ENCODE data around the gene MNAT1. TPM values are rescaled to one million over a fixed set of nuclear protein-coding genes. Genes with fewer than 3 reads are reported as not detected.

Gene MNAT1
- total and polyA plus RNA-seq, 9 of the 15 experiments (the other 6 are each of a cell fraction or from before 2014, with no cell fraction given) = 37.8 to 83.3 (median 60.4) TPM

DNA sequence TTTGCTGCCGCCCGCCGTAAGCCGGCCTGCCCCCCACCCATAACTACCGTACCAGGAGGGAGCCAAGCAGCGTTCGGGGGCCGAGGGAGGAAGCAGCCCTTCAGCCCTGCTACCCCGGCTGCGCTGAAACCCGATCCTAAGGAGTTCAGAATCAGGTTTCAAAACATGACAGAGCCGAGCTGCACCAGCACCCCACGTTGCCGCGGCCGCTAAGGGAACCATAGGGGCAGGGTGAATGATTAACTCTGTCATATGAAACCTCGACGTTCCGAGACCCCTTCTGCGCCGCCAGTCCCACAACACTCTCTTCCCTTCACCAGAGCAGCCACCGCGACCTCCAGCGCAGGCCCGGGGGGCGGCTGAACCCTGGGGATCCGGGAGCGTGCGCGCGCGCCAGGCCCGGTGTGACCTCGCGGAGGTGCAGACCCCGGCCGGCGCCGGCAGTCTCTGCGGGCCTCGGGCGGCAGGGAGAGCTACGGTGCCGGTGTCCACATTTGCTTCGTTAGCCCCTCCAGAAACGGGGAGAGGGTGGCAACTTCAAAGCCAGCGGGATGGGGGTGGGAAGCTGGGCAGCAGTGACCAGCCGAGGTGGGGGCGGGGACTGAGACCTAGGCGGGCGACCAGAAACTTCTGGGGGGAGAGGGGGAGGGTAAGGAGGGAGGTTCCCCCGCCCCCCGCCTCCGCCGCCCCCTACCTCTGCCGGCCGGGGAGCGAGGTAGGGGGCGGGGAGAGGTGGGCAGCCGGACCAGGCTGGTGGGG, 12.0 kb upstream of the MNAT1 start:
- Histone ChIP-seq H3K79me2 (ENCODE audit: control insufficient read depth, insufficient read depth, low read length) (peaks cover 48% of the 10 kb centered on the region), H3K4me3 (peak overlapping the region; percentile 67), H3K27me3 (ENCODE audit: control insufficient read depth in 2 of 2, insufficient read depth in 2 of 2, low read length in 2 of 2) (no peaks in the 10 kb centered on the region), H3K36me3 (ENCODE audit: control insufficient read depth, insufficient read depth, low read length) (peaks cover 34% of the 10 kb centered on the region), H2AFZ (ENCODE audit: low read depth, low read length) (peak overlapping the region; percentile 86), H3K9me1 (ENCODE audit: control insufficient read depth, insufficient read depth, low read length) (no peaks in the 10 kb centered on the region), H3K4me2 (ENCODE audit: insufficient read depth, low read length) (peak overlapping the region; percentile 74), H3K27ac (ENCODE audit: extremely low read depth, low read depth, low read length) (peak overlapping the region; percentile 81), H3K4me1 (replicated peaks in 1 of 2; ENCODE audit: control insufficient read depth in 2 of 2, insufficient read depth in 2 of 2, low read length in 2 of 2) (peaks cover 3 to 27% of the 10 kb centered on the region in 2 experiments; a peak in 4 of 5 replicates), H3K9ac (ENCODE audit: insufficient read depth in 1 of 2, low read depth in 2 of 2, low read length in 2 of 2) (peak overlapping the region; percentile 78 to 98), H3K9me3 (replicated peaks; ENCODE audit: control insufficient read depth, insufficient read depth, low read depth, low read length) (no peaks in the 10 kb centered on the region), H4K20me1 (replicated peaks; ENCODE audit: control insufficient read depth, insufficient read depth, low read length) (0 out of 2 replicates have a peak, but pooled peaks cover 4% of the 10 kb centered on the region)
- intact Hi-C loops (cut with micrococcal nuclease) (loop anchor here (5.0 kb wide), 2 partner anchors 265 to 305 kb away; no protein-coding TSS in a partner anchor), in situ Hi-C loops (cut with MboI) (no loop called here)
- WGBS (ENCODE audit: insufficient coverage, low coverage, missing lambda C conversion rate) = 0% methylated on average over 12 of the region's 60 CpGs
- peak; percentile 67 for ATAC-seq
- ChIA-PET CTCF (ENCODE audit: low intra/inter-chr PET ratio) (no interaction called here), POLR2A (interaction anchor here (0.6 to 1.9 kb wide), 2 partner anchors 10 to 260 kb away, joined by 3 to 9 read pairs; no protein-coding TSS in a partner anchor)
- peak; percentile 63 for FAIRE-seq
- no TSS peak for BruUV-seq (replicated peaks)
- peak; percentile 54 to 66 (median 58) for DNase-seq (ENCODE audit: extremely low read depth in 1 of 4, low spot score in 3 of 4)
- no peak for TF ChIP-seq COPS2 (conservative IDR thresholded peaks at IDR 0.05)
- peak; percentile 68 for TF ChIP-seq SAP30 (IDR thresholded peaks at IDR 0.05; ENCODE audit: borderline replicate concordance, insufficient read depth, low read depth, low read length, poor library complexity, severe bottlenecking)
- TF ChIP-seq RBFOX2 (IDR thresholded peaks at IDR 0.05; ENCODE audit: low read depth, low read length) = peak; percentile 66
- peak in 2 of 3 experiments; percentile 38 to 58 for TF ChIP-seq YY1 (IDR thresholded peaks at IDR 0.05; ENCODE audit: borderline replicate concordance in 1 of 3, control insufficient read depth in 1 of 3, extremely low read depth in 1 of 3, insufficient read depth in 3 of 3, insufficient read length in 1 of 3, insufficient replicate concordance in 2 of 3, low read depth in 1 of 3, low read length in 2 of 3)
- TF ChIP-seq, protein P1, sequence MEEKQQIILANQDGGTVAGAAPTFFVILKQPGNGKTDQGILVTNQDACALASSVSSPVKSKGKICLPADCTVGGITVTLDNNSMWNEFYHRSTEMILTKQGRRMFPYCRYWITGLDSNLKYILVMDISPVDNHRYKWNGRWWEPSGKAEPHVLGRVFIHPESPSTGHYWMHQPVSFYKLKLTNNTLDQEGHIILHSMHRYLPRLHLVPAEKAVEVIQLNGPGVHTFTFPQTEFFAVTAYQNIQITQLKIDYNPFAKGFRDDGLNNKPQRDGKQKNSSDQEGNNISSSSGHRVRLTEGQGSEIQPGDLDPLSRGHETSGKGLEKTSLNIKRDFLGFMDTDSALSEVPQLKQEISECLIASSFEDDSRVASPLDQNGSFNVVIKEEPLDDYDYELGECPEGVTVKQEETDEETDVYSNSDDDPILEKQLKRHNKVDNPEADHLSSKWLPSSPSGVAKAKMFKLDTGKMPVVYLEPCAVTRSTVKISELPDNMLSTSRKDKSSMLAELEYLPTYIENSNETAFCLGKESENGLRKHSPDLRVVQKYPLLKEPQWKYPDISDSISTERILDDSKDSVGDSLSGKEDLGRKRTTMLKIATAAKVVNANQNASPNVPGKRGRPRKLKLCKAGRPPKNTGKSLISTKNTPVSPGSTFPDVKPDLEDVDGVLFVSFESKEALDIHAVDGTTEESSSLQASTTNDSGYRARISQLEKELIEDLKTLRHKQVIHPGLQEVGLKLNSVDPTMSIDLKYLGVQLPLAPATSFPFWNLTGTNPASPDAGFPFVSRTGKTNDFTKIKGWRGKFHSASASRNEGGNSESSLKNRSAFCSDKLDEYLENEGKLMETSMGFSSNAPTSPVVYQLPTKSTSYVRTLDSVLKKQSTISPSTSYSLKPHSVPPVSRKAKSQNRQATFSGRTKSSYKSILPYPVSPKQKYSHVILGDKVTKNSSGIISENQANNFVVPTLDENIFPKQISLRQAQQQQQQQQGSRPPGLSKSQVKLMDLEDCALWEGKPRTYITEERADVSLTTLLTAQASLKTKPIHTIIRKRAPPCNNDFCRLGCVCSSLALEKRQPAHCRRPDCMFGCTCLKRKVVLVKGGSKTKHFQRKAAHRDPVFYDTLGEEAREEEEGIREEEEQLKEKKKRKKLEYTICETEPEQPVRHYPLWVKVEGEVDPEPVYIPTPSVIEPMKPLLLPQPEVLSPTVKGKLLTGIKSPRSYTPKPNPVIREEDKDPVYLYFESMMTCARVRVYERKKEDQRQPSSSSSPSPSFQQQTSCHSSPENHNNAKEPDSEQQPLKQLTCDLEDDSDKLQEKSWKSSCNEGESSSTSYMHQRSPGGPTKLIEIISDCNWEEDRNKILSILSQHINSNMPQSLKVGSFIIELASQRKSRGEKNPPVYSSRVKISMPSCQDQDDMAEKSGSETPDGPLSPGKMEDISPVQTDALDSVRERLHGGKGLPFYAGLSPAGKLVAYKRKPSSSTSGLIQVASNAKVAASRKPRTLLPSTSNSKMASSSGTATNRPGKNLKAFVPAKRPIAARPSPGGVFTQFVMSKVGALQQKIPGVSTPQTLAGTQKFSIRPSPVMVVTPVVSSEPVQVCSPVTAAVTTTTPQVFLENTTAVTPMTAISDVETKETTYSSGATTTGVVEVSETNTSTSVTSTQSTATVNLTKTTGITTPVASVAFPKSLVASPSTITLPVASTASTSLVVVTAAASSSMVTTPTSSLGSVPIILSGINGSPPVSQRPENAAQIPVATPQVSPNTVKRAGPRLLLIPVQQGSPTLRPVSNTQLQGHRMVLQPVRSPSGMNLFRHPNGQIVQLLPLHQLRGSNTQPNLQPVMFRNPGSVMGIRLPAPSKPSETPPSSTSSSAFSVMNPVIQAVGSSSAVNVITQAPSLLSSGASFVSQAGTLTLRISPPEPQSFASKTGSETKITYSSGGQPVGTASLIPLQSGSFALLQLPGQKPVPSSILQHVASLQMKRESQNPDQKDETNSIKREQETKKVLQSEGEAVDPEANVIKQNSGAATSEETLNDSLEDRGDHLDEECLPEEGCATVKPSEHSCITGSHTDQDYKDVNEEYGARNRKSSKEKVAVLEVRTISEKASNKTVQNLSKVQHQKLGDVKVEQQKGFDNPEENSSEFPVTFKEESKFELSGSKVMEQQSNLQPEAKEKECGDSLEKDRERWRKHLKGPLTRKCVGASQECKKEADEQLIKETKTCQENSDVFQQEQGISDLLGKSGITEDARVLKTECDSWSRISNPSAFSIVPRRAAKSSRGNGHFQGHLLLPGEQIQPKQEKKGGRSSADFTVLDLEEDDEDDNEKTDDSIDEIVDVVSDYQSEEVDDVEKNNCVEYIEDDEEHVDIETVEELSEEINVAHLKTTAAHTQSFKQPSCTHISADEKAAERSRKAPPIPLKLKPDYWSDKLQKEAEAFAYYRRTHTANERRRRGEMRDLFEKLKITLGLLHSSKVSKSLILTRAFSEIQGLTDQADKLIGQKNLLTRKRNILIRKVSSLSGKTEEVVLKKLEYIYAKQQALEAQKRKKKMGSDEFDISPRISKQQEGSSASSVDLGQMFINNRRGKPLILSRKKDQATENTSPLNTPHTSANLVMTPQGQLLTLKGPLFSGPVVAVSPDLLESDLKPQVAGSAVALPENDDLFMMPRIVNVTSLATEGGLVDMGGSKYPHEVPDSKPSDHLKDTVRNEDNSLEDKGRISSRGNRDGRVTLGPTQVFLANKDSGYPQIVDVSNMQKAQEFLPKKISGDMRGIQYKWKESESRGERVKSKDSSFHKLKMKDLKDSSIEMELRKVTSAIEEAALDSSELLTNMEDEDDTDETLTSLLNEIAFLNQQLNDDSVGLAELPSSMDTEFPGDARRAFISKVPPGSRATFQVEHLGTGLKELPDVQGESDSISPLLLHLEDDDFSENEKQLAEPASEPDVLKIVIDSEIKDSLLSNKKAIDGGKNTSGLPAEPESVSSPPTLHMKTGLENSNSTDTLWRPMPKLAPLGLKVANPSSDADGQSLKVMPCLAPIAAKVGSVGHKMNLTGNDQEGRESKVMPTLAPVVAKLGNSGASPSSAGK (IDR thresholded peaks at IDR 0.05) = peak; percentile 47
- TF ChIP-seq, protein P2, sequence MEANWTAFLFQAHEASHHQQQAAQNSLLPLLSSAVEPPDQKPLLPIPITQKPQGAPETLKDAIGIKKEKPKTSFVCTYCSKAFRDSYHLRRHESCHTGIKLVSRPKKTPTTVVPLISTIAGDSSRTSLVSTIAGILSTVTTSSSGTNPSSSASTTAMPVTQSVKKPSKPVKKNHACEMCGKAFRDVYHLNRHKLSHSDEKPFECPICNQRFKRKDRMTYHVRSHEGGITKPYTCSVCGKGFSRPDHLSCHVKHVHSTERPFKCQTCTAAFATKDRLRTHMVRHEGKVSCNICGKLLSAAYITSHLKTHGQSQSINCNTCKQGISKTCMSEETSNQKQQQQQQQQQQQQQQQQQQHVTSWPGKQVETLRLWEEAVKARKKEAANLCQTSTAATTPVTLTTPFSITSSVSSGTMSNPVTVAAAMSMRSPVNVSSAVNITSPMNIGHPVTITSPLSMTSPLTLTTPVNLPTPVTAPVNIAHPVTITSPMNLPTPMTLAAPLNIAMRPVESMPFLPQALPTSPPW (CRISPR knock-in tag; IDR thresholded peaks at IDR 0.05) = peak; percentile 64

Measured in K562 (cell line).